GM18951 (cell line): ENCODE data around the gene RPS13.
"Not testable (repeated sequence)": the region's sequence is repeated elsewhere in the genome, so short reads cannot be mapped to it uniquely, and the experiment has no call there.

Experiments
- POLR2A ChIP-seq: IDR thresholded peaks from 4 replicates; pipeline ENCODE4 v1.6.1; 2011; ENCODE audit warnings: mild to moderate bottlenecking; ENCODE audit not compliant: insufficient read length, insufficient read depth; ENCODE audit errors: extremely low read depth
- in situ Hi-C: fragments of 300-500 bp; cut with MboI; formaldehyde crosslinking; loops from one replicate; pipeline ENCODE4 v1.12.0; 2022; ENCODE audit warnings: low sequenced_read_pairs, mixed read lengths, inconsistent platforms; ENCODE audit not compliant: unreplicated experiment

RPS13 gene

DNA sequence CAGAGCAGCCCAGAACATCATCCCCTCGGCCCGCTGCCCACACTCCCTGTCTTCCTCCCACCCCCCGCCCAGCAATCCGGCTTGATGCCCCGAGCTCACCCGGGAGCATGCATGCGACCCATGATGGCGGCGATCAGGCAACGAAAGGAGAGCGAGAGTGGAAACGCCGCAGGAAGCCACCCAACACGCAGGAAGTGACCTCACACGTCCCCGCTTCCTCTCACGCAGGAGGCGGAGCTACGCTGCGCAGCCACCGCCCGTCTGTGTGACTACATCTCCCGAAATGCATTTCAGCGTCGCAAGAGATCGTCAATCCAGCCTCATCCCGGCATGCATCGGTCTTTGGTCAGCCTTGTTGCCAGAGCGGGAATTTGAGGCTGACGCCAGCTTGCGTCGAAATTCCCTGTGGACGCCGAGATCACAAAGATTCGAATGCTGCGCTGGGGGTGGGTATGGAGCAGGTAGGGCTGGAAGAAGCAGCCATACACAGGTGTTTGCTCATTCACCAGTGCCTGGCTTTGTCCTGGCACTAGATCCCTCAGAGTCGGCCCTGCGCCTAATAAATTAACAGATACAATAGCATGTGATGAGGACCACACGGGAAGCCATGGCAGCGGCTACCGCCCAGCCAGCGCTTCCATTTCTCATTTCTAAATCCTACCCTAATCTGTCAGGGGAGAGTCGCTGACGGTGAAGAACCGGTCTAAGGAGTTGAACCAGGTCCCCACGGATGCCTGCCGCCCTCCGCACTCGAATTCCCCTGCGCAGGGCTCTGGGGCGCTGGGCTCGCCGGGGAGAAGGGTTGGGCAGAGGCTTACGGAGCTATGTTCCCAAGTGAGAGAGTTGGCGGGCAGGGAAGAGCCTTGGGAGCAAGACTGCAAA is at the start of gene RPS13:
TSS of gene RPS13 (minus strand) at position 148 of the 882 bp plus-strand sequence. CDS start at position 122, 26 bp downstream.
- TF ChIP-seq POLR2A: peak; percentile 96
- in situ Hi-C loops: no loop called here

DNA sequence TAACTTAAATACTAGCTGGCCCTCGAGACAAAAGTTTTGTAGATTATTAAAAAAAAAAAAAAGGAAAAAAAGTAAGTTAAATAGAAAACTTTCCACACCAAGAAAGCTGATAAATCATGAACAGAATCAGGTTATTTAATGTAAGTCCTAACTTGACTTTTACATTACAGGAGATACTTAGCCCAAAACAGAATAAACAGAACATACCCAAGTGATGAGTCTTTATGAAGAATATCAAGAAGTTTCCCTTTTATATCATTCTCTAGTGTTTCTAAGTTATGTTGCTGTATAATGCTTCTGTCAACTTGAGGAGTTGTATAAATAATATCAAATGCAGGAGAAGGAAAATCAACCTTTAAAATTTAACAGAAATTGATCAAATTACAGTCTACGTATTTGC is 44.5 kb upstream of the RPS13 start:
- in situ Hi-C loops: no loop called here
- no peak for TF ChIP-seq POLR2A

DNA sequence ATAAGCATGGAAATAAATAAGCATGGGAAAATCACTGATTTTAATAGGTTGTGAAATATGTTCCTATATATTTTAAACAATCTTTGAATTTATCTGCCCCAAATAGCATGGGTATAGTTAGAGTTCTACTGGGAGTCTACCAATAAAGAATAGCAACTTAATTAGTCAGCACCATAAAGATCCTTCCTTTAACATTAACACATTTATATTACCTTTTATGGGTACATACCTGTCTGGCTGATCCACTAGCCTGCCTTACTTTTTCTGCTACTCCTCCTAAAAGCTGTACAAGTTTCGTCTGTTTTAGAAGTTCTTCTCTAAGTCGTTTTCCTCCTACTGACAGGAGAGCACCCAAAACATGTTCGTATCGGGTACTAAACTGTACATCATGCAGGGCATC is 39.8 kb upstream of the RPS13 start:
- in situ Hi-C loops: no loop called here
- TF ChIP-seq POLR2A: no peak

DNA sequence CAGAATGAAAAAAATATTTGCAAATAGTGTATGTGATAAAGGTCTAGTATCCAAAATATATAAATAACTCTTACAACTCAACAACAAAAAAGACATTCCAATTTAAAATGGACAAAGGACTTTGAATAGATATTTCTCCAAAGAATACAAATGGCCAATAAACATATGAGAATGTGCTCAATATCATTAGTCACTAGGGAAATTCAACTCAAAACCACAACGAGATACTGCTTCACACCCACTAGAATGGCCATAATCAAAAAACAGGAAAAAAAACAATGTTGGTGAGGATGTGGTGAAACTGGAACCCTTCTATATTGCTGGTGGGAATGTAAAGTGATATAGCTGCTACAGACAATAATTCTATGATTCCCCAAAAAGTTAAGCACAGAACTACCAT is 38.6 kb upstream of the RPS13 start:
- no peak for TF ChIP-seq POLR2A
- in situ Hi-C loops: no loop called here

DNA sequence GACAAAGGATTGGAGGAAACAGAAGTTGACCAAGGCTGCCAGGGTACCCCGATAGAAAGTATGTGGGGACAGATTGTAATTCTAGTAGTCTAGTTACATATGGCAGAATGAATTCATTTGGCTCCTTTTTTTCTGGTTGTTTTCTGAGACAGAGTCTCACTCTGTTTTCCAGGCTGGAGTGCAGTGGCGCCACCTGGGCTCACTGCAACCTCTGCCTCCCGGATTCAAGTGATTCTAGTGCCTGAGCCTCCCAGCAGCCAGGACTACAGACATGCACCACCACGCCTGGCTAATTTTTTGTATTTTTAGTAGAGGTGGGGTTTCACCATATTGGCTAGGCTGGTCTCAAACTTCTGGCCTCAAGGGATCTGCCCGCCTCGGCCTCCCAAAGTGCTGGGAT is 30.3 kb upstream of the RPS13 start:
- in situ Hi-C loops: not testable (repeated sequence)

DNA sequence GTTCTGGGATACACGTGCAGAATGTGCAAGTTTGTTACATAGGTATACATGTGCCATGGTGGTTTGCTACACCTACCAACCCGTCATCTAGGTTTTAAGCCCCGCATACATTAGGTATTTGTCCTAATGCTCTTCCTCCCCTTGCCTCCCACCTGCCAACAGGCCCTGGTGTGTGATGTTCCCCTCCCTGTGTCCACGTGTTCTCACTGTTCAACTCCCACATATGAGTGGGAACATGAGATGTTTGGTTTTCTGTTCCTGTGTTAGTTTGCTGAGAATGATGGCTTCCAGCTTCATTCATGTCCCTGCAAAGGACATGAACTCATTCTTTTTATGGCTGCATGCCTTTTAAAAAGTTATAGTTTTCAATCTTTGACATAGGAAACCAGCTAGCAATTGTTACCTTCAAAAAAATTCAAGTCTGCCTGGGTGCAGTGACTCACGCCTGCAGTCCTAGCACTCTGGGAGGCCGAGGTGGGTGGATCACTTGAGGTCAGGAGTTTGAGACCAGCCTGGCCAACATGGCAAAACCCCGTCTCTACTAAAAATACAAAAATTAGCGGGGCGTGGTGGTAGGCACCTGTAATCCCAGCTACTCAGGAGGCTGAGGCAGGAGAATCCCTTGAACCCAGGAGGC is 28.1 kb upstream of the RPS13 start:
- in situ Hi-C loops: not testable (repeated sequence)

DNA sequence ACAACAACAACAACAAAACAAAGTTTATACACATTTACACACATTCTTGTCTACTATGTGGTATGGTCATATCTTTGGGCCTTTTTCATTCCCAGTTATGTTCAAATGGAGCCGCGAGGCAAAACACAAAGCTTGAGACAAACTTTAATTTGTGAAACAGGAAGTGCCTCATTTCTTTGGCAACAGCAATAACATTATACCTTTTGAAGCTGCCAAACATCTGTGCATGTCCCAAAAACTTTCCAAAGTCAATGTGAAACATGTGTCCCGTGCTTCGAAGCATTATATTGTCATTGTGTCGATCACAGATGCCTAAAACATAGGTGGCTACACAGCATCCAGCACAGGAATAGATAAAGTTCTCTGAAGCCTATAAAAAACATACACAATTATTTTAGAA is 25.0 kb upstream of the RPS13 start:
- in situ Hi-C loops: no loop called here
- no peak for TF ChIP-seq POLR2A

DNA sequence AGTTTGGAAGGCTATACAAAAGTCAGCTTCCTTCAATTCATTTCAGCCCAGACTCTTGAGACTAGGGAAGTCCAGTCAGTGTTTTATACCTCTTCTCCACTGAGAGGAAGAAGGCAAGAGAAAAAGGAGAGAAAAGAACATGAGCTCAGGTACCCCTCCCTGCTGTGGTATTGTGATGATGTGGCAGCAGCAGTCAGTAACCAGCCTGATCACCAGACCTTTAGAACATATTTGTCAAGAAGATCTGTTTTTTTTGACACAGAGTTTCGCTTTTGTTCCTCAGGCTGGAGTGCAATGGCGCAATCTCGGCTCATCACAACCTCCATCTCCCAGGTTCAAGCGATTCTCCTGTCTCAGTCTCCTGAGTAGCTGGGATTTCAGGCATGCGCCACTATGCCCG is 21.2 kb upstream of the RPS13 start:
- TF ChIP-seq POLR2A: no peak

DNA sequence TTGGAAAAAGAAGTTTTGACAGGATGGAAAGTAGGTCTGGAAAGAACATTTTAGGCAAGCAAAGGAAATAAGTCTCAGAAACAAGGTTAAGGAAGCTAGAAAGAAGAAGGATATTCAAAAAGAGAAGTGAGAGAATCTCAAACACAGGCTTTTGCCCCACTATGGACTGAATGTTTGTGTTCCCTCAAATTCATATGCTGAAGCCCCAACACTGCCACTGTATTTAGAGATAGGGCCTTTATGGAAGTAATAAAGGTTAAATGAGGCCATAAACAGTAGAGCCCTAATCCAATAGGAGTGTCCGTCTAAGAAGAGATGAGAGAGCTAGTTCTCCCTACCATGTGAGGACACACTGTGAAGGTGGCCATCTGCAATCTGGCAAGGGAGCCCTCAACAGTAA is 20.6 kb upstream of the RPS13 start:
- in situ Hi-C loops: no loop called here

More for the DNA sequence above, 21.2 kb upstream of the RPS13 start:
- in situ Hi-C loops: no loop called here

DNA sequence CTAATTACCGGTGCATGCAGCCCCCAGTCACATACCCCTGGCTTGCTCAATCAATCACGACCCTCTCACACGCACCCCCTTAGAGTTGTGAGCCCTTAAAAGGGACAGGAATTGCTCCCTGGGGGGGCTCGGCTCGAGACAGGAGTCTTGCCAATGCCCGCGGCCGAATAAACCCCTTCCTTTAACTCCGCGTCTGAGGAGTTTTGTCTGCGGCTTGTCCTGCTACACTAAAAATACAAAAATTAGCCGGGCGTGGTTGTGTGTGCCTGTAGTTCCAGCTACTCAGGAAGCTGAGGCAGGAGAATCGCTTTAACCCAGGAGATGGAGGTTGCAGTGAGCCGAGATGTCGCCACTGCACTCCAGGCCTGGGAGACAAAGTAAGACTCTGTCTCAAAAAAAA is 8.5 kb upstream of the RPS13 start:
- in situ Hi-C loops: not testable (repeated sequence)

More for the DNA sequence above, 20.6 kb upstream of the RPS13 start:
- no peak for TF ChIP-seq POLR2A

DNA sequence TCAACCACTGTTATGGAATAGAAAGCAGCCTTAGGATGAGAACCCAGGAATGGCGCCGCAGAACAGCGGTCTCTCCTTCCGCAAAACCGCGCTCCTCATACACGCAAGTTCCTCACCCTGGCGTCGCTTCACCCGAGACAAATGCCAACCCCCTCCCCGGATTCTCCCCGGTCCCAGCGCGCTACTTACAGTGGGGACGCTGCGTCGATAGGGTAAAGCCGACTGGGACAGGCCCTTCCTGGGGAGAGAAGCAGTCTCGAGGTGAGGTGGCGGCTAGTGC is 287 bp downstream of the RPS13 start:
- in situ Hi-C loops: no loop called here
- no peak for TF ChIP-seq POLR2A

DNA sequence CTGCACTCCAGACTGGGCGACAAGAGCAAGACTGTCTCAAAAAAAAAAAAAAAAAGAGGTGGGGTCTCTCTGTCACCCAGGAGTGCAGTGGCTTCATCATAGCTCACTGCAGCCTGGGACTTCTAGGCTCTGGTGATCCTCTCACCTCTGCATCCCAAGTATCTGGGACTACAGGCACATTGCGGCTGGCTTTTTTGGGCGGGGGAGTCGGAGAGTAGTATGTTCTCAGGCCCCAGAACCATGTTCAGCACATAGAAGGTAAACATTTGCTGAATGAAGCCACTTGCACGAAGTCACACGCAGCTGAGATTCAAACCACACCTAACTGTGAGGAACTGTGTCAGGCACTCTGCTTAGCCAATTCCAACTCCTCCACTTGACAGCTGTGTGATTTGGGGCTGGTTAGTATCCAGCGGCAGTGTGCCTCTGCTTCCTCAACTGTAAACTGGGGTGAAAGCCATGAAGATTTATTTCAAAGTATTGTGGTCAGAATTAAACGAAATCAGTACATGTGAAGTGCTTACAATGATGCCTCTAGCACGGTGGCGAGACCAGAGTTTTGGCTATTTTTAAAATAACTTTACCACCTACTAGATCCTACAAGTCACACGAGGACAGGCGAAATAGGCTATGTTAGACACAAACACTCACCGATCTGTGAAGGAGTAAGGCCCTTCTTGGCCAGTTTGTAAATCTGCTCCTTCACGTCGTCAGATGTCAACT is 789 bp downstream of the RPS13 start:
- no peak for TF ChIP-seq POLR2A
- in situ Hi-C loops: no loop called here

DNA sequence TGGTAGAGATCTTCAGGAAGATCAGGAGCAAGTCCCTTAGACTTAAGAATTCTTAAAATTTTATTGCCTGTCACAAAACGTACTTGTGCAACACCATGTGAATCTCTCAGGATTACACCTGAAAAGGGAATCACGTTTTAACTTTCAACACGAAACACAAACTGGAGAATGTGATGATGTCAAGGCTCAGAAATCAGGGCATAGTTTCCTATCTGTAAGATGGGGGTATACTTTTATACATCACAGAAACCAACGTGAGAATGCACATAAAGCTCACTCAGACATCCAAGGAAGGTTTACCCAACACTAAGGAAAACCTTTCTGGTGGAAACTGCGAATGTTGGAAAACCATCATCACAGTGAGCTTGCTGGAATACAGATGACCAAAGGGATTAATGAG is 2.0 kb downstream of the RPS13 start:
- in situ Hi-C loops: no loop called here
- TF ChIP-seq POLR2A: no peak

DNA sequence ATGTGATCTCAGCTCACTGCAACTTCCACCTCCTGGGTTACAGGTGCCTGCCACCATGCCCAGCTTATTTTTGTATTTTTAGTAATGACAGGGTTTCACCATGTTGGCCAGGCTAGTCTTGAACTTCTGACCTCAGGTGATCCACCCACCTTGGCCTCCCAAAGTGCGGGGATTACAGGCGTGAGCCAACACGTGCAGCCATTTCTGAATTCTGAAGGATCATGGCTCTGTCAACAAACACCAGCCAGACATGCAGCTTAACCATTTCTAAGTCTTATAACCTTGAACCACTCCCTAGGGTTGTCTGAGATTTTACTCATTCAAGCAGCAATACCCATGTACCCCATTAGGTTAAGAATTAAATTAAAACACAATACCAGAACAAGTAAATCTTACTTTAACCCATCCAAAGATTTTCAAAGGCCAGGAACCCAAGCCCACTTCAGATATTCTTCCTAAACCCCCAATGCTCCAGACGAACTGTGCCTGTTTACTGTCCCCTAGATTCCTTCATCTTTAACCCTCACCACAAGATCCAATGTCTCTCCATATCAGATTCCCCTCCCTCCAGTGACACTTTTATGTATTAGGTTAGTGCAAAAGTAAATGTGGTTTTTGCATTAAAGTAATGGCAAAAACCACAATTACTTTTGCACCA is 4.0 kb downstream of the RPS13 start:
- in situ Hi-C loops: loop anchor here (25.0 kb wide), 1 partner anchor 261 kb away; no protein-coding TSS in a partner anchor
- no peak for TF ChIP-seq POLR2A

DNA sequence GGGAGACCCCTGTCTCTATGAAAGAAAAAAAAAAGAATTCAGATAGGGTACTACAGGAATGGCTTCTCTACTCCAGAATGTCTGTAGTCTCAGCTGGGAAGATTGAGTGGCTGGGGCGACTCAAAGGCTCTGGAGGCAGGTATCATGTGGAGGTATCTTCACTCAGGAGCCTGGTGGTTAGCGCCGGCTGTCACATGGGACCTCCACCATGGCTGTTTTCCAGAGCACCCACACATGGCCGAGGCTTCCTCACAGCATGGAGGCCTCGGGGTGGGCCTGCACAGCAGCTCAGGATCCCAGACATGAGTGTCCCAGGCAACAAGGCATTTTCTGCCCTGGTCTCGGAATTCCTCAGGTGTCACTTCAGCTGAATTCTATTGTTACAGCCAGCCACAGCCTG is 10.1 kb downstream of the RPS13 start:
- no peak for TF ChIP-seq POLR2A
- in situ Hi-C loops: loop anchor here (5.0 to 25.0 kb wide), 2 partner anchors 120 to 255 kb away; no protein-coding TSS in a partner anchor
